Liver (tissue), 9 donors: ENCODE results near the gene ANKRD6. TPM values are rescaled to one million over a fixed set of nuclear protein-coding genes. Genes with fewer than 3 reads are reported as not detected.

Experiments
- DNase-seq: peaks from one replicate; pipeline ENCODE4 v3.0.0-alpha.2; 2017; ENCODE audit warnings: low spot score
- H3K27ac ChIP-seq, 2 donors: one replicate each; pipeline ENCODE4 v1.7.0; 2013; ENCODE audit warnings: inconsistent platforms in 2 of 2, low read length in 2 of 2, control low read depth in 1 of 2, low read depth in 1 of 2, mild to moderate bottlenecking in 1 of 2
- H3K27me3 ChIP-seq, 4 donors: one replicate each; pipeline versions ENCODE4 v1.6.1 to v1.7.0; 2013; ENCODE audit warnings: low read length in 3 of 4, inconsistent platforms in 1 of 4, mild to moderate bottlenecking in 1 of 4, moderate library complexity in 1 of 4; ENCODE audit not compliant: control insufficient read depth in 4 of 4, insufficient read depth in 4 of 4
- H3K36me3 ChIP-seq, 4 donors: one replicate each; pipeline versions ENCODE4 v1.6.1 to v1.7.0; 2013; ENCODE audit warnings: low read length in 3 of 4, mild to moderate bottlenecking in 3 of 4, low read depth in 1 of 4, moderate library complexity in 1 of 4; ENCODE audit not compliant: control insufficient read depth in 4 of 4, insufficient read depth in 3 of 4
- H3K4me1 ChIP-seq, 4 donors: one replicate each; pipeline versions ENCODE4 v1.6.1 to v1.7.0; 2013; ENCODE audit warnings: low read length in 3 of 4, mild to moderate bottlenecking in 3 of 4, moderate library complexity in 1 of 4; ENCODE audit not compliant: control insufficient read depth in 4 of 4, insufficient read depth in 4 of 4
- H3K4me3 ChIP-seq, 3 donors: one replicate each; pipeline versions ENCODE4 v1.6.1 to v1.7.0; 2013; ENCODE audit warnings: low read length in 3 of 3, control low read depth in 1 of 3, low read depth in 1 of 3, mild to moderate bottlenecking in 1 of 3
- H3K9ac ChIP-seq, 2 donors: one replicate each; pipeline ENCODE4 v1.7.0; 2013; ENCODE audit warnings: low read length in 2 of 2, mild to moderate bottlenecking in 2 of 2, moderate library complexity in 2 of 2, control low read depth in 1 of 2, low read depth in 1 of 2
- H3K9me3 ChIP-seq, 4 donors: one replicate each; pipeline versions ENCODE4 v1.6.1 to v1.7.0; 2013; ENCODE audit warnings: low read length in 3 of 4; ENCODE audit not compliant: control insufficient read depth in 4 of 4
- CTCF ChIP-seq: fragments of 150-350 bp; IDR thresholded peaks from 2 replicates; pipeline ENCODE4 v1.5.1; 2017; ENCODE audit warnings: improper control_type of control experiment, low read depth, low read length; ENCODE audit not compliant: missing input control
- EGR1 ChIP-seq, 2 donors: IDR thresholded peaks; 2 replicates each; pipeline ENCODE4 v1.6.1; 2016 to 2018; ENCODE audit warnings: antibody characterized with exemption in 2 of 2, low read depth in 2 of 2
- FOXA1 ChIP-seq: IDR thresholded peaks from 2 replicates; pipeline ENCODE4 v1.6.1; 2016; ENCODE audit warnings: antibody characterized with exemption
- FOXA2 ChIP-seq: IDR thresholded peaks from 2 replicates; pipeline ENCODE4 v1.6.1; 2016; ENCODE audit warnings: antibody characterized with exemption
- GABPA ChIP-seq, 2 donors: IDR thresholded peaks in 1 of 2; conservative IDR thresholded peaks in 1 of 2; 2 replicates each; pipeline ENCODE4 v1.6.1; 2016; ENCODE audit warnings: antibody characterized with exemption in 2 of 2, mild to moderate bottlenecking in 1 of 2, moderate library complexity in 1 of 2
- HNF4A ChIP-seq, 2 donors: conservative IDR thresholded peaks; 2 replicates each; pipeline ENCODE4 v1.6.1; 2016; ENCODE audit warnings: antibody characterized with exemption in 2 of 2, mild to moderate bottlenecking in 2 of 2
- HNF4G ChIP-seq: IDR thresholded peaks from 2 replicates; pipeline ENCODE4 v1.6.1; 2016; ENCODE audit warnings: antibody characterized with exemption
- JUND ChIP-seq, 2 donors: IDR thresholded peaks; 2 replicates each; pipeline ENCODE4 v1.6.1; 2016; ENCODE audit warnings: antibody characterized with exemption in 2 of 2
- MAX ChIP-seq: IDR thresholded peaks from 2 replicates; pipeline ENCODE4 v1.6.1; 2016; ENCODE audit warnings: antibody characterized with exemption
- NR2F2 ChIP-seq: IDR thresholded peaks from 2 replicates; pipeline ENCODE4 v1.6.1; 2016; ENCODE audit warnings: antibody characterized with exemption
- RAD21 ChIP-seq, 2 donors: IDR thresholded peaks; 2 replicates each; pipeline ENCODE4 v1.6.1; 2016; ENCODE audit warnings: antibody characterized with exemption in 2 of 2, mild to moderate bottlenecking in 2 of 2
- RXRA ChIP-seq, 2 donors: IDR thresholded peaks; 2 replicates each; pipeline ENCODE4 v1.6.1; 2017 to 2018; ENCODE audit warnings: antibody characterized with exemption in 2 of 2, mild to moderate bottlenecking in 1 of 2
- SP1 ChIP-seq: IDR thresholded peaks from 2 replicates; pipeline ENCODE4 v1.6.1; 2018; ENCODE audit warnings: antibody characterized with exemption, mild to moderate bottlenecking
- TAF1 ChIP-seq: conservative IDR thresholded peaks from 2 replicates; pipeline ENCODE4 v1.6.1; 2016; ENCODE audit warnings: antibody characterized with exemption, mild to moderate bottlenecking
- YY1 ChIP-seq: IDR thresholded peaks from 2 replicates; pipeline ENCODE4 v1.6.1; 2016; ENCODE audit warnings: antibody characterized with exemption, mild to moderate bottlenecking
- WGBS: extraction: QIAGEN DNeasy Blood & Tissue Kit; methylation state at CpG from one replicate; pipeline ENCODE4 v1.1.7; 2013; 5-methylcytosine and 5-hydroxymethylcytosine counted together
- polyA plus RNA-seq, 2 donors: library from polyadenylated mRNA; stranded (reverse) in 1 of 2; unstranded in 1 of 2; fragments of 200-250 nt in 1 of 2; fragments of >200 nt in 1 of 2; fragmentation: Nextera tagmentation in 1 of 2; extraction: Ambion mirVana in 1 of 2; gene quantifications; one replicate each; pipeline versions ENCODE4 v1.2.1 to v1.2.3, GENCODE V29; 2013 to 2015
- total RNA-seq, 2 donors: library from RNA; depleted of rRNA; stranded (reverse); fragments of >200 nt; gene quantifications; one replicate each; pipeline ENCODE4 v1.2.3, GENCODE V29; 2014
- TF ChIP-seq, protein P1 (sequence below): IDR thresholded peaks from 2 replicates; pipeline ENCODE4 v1.6.1; 2016; ENCODE audit warnings: antibody characterized with exemption
- TF ChIP-seq, protein P2 (sequence below): IDR thresholded peaks from 2 replicates; pipeline ENCODE4 v1.6.1; 2016; ENCODE audit warnings: antibody characterized with exemption
- TF ChIP-seq, protein P3 (sequence below): IDR thresholded peaks from 2 replicates; pipeline ENCODE4 v1.6.1; 2016; ENCODE audit warnings: antibody characterized with exemption, mild to moderate bottlenecking
- donor health status: healthy.
- donor health status: healthy.
- donor health status: healthy.
- donor health status: healthy.
- donor health status: healthy.

Gene ANKRD6
- total and polyA plus RNA-seq, 4 donors = 2.9 to 9.2 (median 3.8) TPM

DNA sequence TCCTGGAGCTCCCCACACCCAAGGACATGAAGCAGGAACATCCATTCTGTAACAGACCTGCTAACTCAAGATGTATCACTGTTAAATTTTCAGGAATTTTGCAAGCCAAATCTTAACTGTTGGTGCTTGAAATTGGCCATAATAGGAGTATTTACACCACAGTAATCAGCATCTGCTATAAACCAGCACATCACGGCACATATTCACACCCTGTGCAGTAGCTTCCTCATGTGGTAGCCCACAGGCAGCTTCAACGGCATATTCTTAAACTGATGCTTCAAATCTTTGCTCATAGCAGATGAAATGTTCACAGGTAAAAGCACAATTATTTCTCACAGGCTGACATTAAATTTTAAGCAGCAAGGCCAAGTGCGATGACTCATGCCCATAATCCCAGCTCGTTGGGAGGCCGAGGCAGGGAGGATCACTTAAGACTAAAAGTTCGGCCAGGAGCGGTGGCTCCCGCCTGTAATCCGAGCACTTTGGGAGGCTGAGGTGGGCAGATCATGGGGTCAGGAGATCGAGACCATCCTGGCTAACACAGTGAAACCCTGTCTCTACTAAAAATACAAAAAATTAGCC, 249.1 kb downstream of the ANKRD6 start:
- whole genome bisulfite sequencing = 87% methylated on average over 10 of the region's 10 CpGs
- TF ChIP-seq CTCF (no peak), FOXA2 (no peak)
- TF ChIP-seq, protein P1, sequence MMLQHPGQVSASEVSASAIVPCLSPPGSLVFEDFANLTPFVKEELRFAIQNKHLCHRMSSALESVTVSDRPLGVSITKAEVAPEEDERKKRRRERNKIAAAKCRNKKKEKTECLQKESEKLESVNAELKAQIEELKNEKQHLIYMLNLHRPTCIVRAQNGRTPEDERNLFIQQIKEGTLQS = no peak
- no peak overlapping the region for H3K4me3 ChIP-seq

DNA sequence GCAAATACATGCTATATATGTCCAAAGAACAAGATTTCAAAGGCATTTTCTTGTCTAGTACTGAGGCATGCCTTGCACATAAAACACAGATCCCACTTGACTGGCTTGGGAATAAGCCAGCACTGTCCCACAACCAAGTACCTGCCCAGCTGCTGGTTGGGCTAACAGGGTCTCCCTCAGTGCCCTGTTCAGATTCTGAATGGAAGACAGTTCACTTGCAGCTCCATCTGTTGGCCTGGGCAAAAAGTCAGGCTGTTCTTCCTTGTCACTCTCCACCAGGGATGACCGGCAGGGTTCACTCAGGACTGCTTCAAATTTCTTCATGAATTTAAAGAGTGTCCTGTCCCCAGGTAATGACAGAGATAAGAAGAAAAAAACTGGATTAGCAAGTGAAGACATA, 250.0 kb downstream of the ANKRD6 start:
- 96% methylated on average over 1 of the region's 1 CpG for WGBS
- no peaks in the 10 kb centered on the region for H3K4me1 ChIP-seq
- no peak overlapping the region for H3K9ac ChIP-seq
- peaks cover 9 to 90% (median 74%) of the 10 kb centered on the region in 4 donors for H3K36me3 ChIP-seq
- H3K9me3 ChIP-seq = no peaks in the 10 kb centered on the region
- no peak overlapping the region for H3K4me3 ChIP-seq
- no peak overlapping the region for H3K27ac ChIP-seq
- no peaks in the 10 kb centered on the region for H3K27me3 ChIP-seq
- DNase-seq = no peak
- TF ChIP-seq, protein P2, sequence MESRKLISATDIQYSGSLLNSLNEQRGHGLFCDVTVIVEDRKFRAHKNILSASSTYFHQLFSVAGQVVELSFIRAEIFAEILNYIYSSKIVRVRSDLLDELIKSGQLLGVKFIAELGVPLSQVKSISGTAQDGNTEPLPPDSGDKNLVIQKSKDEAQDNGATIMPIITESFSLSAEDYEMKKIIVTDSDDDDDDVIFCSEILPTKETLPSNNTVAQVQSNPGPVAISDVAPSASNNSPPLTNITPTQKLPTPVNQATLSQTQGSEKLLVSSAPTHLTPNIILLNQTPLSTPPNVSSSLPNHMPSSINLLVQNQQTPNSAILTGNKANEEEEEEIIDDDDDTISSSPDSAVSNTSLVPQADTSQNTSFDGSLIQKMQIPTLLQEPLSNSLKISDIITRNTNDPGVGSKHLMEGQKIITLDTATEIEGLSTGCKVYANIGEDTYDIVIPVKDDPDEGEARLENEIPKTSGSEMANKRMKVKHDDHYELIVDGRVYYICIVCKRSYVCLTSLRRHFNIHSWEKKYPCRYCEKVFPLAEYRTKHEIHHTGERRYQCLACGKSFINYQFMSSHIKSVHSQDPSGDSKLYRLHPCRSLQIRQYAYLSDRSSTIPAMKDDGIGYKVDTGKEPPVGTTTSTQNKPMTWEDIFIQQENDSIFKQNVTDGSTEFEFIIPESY = no peak
- TF ChIP-seq RXRA (IDR thresholded peaks at IDR 0.05) (no peak), YY1 (no peak), TAF1 (no peak), SP1 (no peak), RAD21 (IDR thresholded peaks at IDR 0.05) (no peak), HNF4A (conservative IDR thresholded peaks at IDR 0.05) (no peak), FOXA1 (no peak), EGR1 (IDR thresholded peaks at IDR 0.05; ENCODE audit: low read depth in 2 of 2) (no peak), FOXA2 (no peak), NR2F2 (no peak), GABPA (IDR thresholded peaks at IDR 0.05 in 1 of 2, conservative IDR thresholded peaks at IDR 0.05 in 1 of 2) (no peak), CTCF (no peak), JUND (IDR thresholded peaks at IDR 0.05) (no peak), MAX (no peak), HNF4G (no peak)
- TF ChIP-seq, protein P1 = no peak
- TF ChIP-seq, protein P3, sequence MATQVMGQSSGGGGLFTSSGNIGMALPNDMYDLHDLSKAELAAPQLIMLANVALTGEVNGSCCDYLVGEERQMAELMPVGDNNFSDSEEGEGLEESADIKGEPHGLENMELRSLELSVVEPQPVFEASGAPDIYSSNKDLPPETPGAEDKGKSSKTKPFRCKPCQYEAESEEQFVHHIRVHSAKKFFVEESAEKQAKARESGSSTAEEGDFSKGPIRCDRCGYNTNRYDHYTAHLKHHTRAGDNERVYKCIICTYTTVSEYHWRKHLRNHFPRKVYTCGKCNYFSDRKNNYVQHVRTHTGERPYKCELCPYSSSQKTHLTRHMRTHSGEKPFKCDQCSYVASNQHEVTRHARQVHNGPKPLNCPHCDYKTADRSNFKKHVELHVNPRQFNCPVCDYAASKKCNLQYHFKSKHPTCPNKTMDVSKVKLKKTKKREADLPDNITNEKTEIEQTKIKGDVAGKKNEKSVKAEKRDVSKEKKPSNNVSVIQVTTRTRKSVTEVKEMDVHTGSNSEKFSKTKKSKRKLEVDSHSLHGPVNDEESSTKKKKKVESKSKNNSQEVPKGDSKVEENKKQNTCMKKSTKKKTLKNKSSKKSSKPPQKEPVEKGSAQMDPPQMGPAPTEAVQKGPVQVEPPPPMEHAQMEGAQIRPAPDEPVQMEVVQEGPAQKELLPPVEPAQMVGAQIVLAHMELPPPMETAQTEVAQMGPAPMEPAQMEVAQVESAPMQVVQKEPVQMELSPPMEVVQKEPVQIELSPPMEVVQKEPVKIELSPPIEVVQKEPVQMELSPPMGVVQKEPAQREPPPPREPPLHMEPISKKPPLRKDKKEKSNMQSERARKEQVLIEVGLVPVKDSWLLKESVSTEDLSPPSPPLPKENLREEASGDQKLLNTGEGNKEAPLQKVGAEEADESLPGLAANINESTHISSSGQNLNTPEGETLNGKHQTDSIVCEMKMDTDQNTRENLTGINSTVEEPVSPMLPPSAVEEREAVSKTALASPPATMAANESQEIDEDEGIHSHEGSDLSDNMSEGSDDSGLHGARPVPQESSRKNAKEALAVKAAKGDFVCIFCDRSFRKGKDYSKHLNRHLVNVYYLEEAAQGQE = no peak

More for the DNA sequence above, 249.1 kb downstream of the ANKRD6 start:
- H3K9me3 ChIP-seq = no peaks in the 10 kb centered on the region
- no peaks in the 10 kb centered on the region for H3K4me1 ChIP-seq
- H3K27ac ChIP-seq = no peak overlapping the region
- peaks cover 11 to 88% (median 72%) of the 10 kb centered on the region in 4 donors for H3K36me3 ChIP-seq
- no peak for DNase-seq
- H3K9ac ChIP-seq = no peak overlapping the region
- no peaks in the 10 kb centered on the region for H3K27me3 ChIP-seq
